Mesenchymal stem cell (in vitro differentiated cells and primary cell): ENCODE data around the gene ARHGAP6.

Source experiments
- DNase-seq: peaks from one replicate; pipeline ENCODE4 v3.0.0-alpha.2; 2013
- H2AFZ ChIP-seq: one replicate; pipeline ENCODE4 v1.6.1; 2013; ENCODE audit warnings: low read depth, mild to moderate bottlenecking, control low read depth, inconsistent platforms, low read length, moderate library complexity
- H2AK5ac ChIP-seq: 2 replicates; pipeline ENCODE4 v1.6.1; 2013; ENCODE audit warnings: low read length, moderate library complexity, mild to moderate bottlenecking, inconsistent platforms; ENCODE audit not compliant: severe bottlenecking
- H2BK120ac ChIP-seq: one replicate; pipeline ENCODE4 v1.6.1; 2013; ENCODE audit warnings: low read depth, mild to moderate bottlenecking, inconsistent platforms, low read length, moderate library complexity
- H2BK12ac ChIP-seq, 2 experiments: one replicate each; pipeline ENCODE4 v1.6.1; 2013; ENCODE audit warnings: inconsistent platforms in 2 of 2, low read length in 2 of 2, mild to moderate bottlenecking in 2 of 2, moderate library complexity in 2 of 2, control low read depth in 1 of 2
- H2BK15ac ChIP-seq: one replicate; pipeline ENCODE4 v1.6.1; 2013; ENCODE audit warnings: mild to moderate bottlenecking, low read depth, inconsistent platforms; ENCODE audit not compliant: poor library complexity, severe bottlenecking
- H2BK5ac ChIP-seq: 2 replicates; pipeline ENCODE4 v1.6.1; 2013; ENCODE audit warnings: low read depth, mild to moderate bottlenecking, low read length, control low read depth, inconsistent platforms; ENCODE audit not compliant: poor library complexity, severe bottlenecking
- H3K14ac ChIP-seq, 2 experiments: one replicate each; pipeline ENCODE4 v1.6.1; 2013; ENCODE audit warnings: inconsistent platforms in 2 of 2, low read length in 2 of 2, control low read depth in 1 of 2, mild to moderate bottlenecking in 1 of 2, moderate library complexity in 1 of 2
- H3K18ac ChIP-seq, 2 experiments: one replicate each; pipeline ENCODE4 v1.6.1; 2013; ENCODE audit warnings: inconsistent platforms in 2 of 2, low read length in 2 of 2, control low read depth in 1 of 2, low read depth in 1 of 2, mild to moderate bottlenecking in 1 of 2
- H3K23ac ChIP-seq, 2 experiments: one replicate each; pipeline ENCODE4 v1.6.1; 2013; ENCODE audit warnings: inconsistent platforms in 2 of 2, low read length in 2 of 2, mild to moderate bottlenecking in 2 of 2, moderate library complexity in 2 of 2, control low read depth in 1 of 2
- H3K27ac ChIP-seq: 2 replicates; pipeline ENCODE4 v1.5.1; 2013; ENCODE audit warnings: mild to moderate bottlenecking, moderate library complexity, low read length, control low read depth, inconsistent platforms; ENCODE audit not compliant: poor library complexity, severe bottlenecking
- H3K27me3 ChIP-seq, 2 experiments: 2 replicates each; pipeline versions ENCODE4 v1.6.1 to v1.7.0; 2013; ENCODE audit warnings: low read length in 2 of 2, mild to moderate bottlenecking in 2 of 2, moderate library complexity in 2 of 2, control low read depth in 1 of 2, inconsistent platforms in 1 of 2; ENCODE audit not compliant: control insufficient read depth in 1 of 2, insufficient read depth in 1 of 2
- H3K36me3 ChIP-seq, 2 experiments: 2 replicates each; pipeline versions ENCODE4 v1.6.1 to v1.7.0; 2013; ENCODE audit warnings: low read length in 2 of 2, control low read depth in 1 of 2, inconsistent platforms in 1 of 2, low read depth in 1 of 2, mild to moderate bottlenecking in 1 of 2; ENCODE audit not compliant: insufficient read depth in 2 of 2, control insufficient read depth in 1 of 2
- H3K4ac ChIP-seq, 2 experiments: one replicate each; pipeline ENCODE4 v1.6.1; 2013; ENCODE audit warnings: inconsistent platforms in 2 of 2, low read length in 2 of 2, mild to moderate bottlenecking in 2 of 2, moderate library complexity in 2 of 2, control low read depth in 1 of 2, low read depth in 1 of 2
- H3K4me1 ChIP-seq: 2 replicates; pipeline ENCODE4 v1.6.1; 2013; ENCODE audit warnings: low read depth, low read length, control low read depth; ENCODE audit not compliant: control insufficient read depth, insufficient read depth
- H3K4me2 ChIP-seq: 2 replicates; pipeline ENCODE4 v1.6.1; 2013; ENCODE audit warnings: low read length, mild to moderate bottlenecking, inconsistent platforms; ENCODE audit not compliant: poor library complexity, severe bottlenecking
- H3K4me3 ChIP-seq, 2 experiments: 2 replicates each; pipeline versions ENCODE4 v1.5.1 to v1.7.0; 2013; ENCODE audit warnings: low read length in 2 of 2, mild to moderate bottlenecking in 2 of 2, control low read depth in 1 of 2, low read depth in 1 of 2; ENCODE audit not compliant: insufficient read depth in 1 of 2
- H3K79me1 ChIP-seq: replicated peaks from 2 replicates; pipeline ENCODE4 v1.6.1; 2013; ENCODE audit warnings: mild to moderate bottlenecking, control low read depth, low read length, inconsistent platforms; ENCODE audit not compliant: poor library complexity, severe bottlenecking
- H3K9ac ChIP-seq: 2 replicates; pipeline ENCODE4 v1.7.0; 2013; ENCODE audit warnings: mild to moderate bottlenecking, low read length, moderate library complexity
- H3K9me3 ChIP-seq: 2 replicates; pipeline ENCODE4 v1.7.0; 2013; ENCODE audit warnings: mild to moderate bottlenecking, low read length; ENCODE audit not compliant: control insufficient read depth
- H4K8ac ChIP-seq: one replicate; pipeline ENCODE4 v1.6.1; 2013; ENCODE audit warnings: inconsistent platforms, mild to moderate bottlenecking, low read length, moderate library complexity
- H4K91ac ChIP-seq: one replicate; pipeline ENCODE4 v1.6.1; 2013; ENCODE audit warnings: mild to moderate bottlenecking, low read length, inconsistent platforms
- WGBS: methylation state at CpG from one replicate; pipeline ENCODE4 v1.1.7; 2013; ENCODE audit warnings: mixed read lengths; 5-methylcytosine and 5-hydroxymethylcytosine counted together

ARHGAP6 gene

GRCh38 chrX:11532291-11533078 lies 133.2 kb downstream of the ARHGAP6 start:
- Histone ChIP-seq H2BK120ac (no peak overlapping the region), H2BK15ac (no peak overlapping the region), H3K9me3 (no peaks in the 10 kb centered on the region), H3K4me1 (no peaks in the 10 kb centered on the region), H3K9ac (peak overlapping the region; percentile 59), H2AFZ (no peak overlapping the region), H4K8ac (no peak overlapping the region), H2BK5ac (no peak overlapping the region), H3K27ac (no peak overlapping the region), H3K79me1 (no peaks in the 10 kb centered on the region), H3K4me3 (no peak overlapping the region), H3K18ac (no peak overlapping the region), H2BK12ac (no peak overlapping the region), H3K14ac (no peak overlapping the region), H2AK5ac (no peak overlapping the region), H3K4ac (no peak overlapping the region), H4K91ac (no peak overlapping the region), H3K36me3 (no peaks in the 10 kb centered on the region), H3K27me3 (no peaks in the 10 kb centered on the region), H3K4me2 (no peak overlapping the region), H3K23ac (no peak overlapping the region)
- peak; percentile 64 for DNase-seq

DNA sequence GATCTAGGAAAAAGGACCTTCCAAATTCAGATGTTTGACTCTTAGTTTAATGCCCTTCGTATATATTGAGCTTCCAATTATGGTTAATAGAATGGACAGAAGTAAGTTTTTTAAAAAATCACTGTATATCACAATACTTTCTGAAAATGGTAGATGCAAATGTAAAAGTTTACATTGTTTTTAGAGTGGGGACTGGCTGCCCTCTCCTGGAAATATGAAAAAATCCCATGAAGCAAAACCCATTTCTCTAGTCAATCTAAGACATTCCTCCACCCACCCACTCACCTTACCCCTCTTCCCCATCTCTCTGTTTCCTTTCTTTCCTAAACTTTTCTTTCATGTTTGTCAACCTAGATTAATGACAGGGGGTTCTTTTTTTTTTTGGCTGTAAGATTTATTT lies 134.5 kb downstream of the ARHGAP6 start:
- H4K91ac ChIP-seq = no peak overlapping the region
- H3K4me2 ChIP-seq = no peak overlapping the region
- H2BK12ac ChIP-seq = no peak overlapping the region
- H3K23ac ChIP-seq = no peak overlapping the region
- H3K36me3 ChIP-seq = no peaks in the 10 kb centered on the region
- no CpG with 5 or more reads among the region's 1 CpG for WGBS
- peak overlapping the region; percentile 13 for H3K9ac ChIP-seq
- H2BK15ac ChIP-seq = no peak overlapping the region
- peak; percentile 30 for DNase-seq
- H3K18ac ChIP-seq = no peak overlapping the region
- H3K14ac ChIP-seq = no peak overlapping the region
- H3K27me3 ChIP-seq = no peaks in the 10 kb centered on the region
- H2AFZ ChIP-seq = no peak overlapping the region
- H2BK5ac ChIP-seq = no peak overlapping the region
- H2BK120ac ChIP-seq = no peak overlapping the region
- H3K79me1 ChIP-seq = no peaks in the 10 kb centered on the region
- no peak overlapping the region for H3K27ac ChIP-seq
- no peak overlapping the region for H3K4ac ChIP-seq
- no peak overlapping the region for H3K4me3 ChIP-seq
- no peaks in the 10 kb centered on the region for H3K9me3 ChIP-seq
- no peak overlapping the region for H4K8ac ChIP-seq
- no peak overlapping the region for H2AK5ac ChIP-seq
- no peaks in the 10 kb centered on the region for H3K4me1 ChIP-seq

DNA sequence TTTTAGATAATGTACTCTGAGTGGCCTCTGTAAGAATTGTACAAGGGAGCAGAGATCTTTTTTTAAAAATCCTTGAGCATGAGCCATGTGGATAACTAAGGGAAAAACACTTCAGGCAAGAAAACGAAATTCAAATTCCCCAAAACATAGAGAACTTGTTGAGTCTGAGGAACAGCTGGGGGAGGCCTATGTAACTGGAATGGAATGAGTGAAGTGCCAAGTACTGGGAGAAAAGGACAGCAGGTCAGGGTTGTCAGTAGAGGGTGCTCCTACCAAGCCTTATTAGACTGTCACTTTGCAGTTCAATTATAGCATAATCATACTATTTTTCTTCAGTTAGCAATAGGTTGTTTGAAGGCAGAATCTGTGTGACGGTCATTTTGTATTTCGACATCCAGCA lies 135.1 kb downstream of the ARHGAP6 start:
- Histone ChIP-seq H2BK120ac (no peak overlapping the region), H4K91ac (no peak overlapping the region), H2BK5ac (no peak overlapping the region), H3K18ac (no peak overlapping the region), H2BK15ac (no peak overlapping the region), H2AK5ac (no peak overlapping the region), H3K36me3 (no peaks in the 10 kb centered on the region), H3K79me1 (no peaks in the 10 kb centered on the region), H4K8ac (no peak overlapping the region), H2BK12ac (no peak overlapping the region), H3K27me3 (no peaks in the 10 kb centered on the region), H3K4me1 (no peaks in the 10 kb centered on the region), H3K14ac (no peak overlapping the region), H3K23ac (no peak overlapping the region), H3K4me2 (no peak overlapping the region), H3K4ac (no peak overlapping the region), H2AFZ (no peak overlapping the region), H3K4me3 (no peak overlapping the region), H3K9me3 (no peaks in the 10 kb centered on the region), H3K9ac (peak overlapping the region; percentile 13), H3K27ac (no peak overlapping the region)
- 40% methylated on average over 1 of the region's 3 CpGs for WGBS
- DNase-seq = peak; percentile 12

DNA sequence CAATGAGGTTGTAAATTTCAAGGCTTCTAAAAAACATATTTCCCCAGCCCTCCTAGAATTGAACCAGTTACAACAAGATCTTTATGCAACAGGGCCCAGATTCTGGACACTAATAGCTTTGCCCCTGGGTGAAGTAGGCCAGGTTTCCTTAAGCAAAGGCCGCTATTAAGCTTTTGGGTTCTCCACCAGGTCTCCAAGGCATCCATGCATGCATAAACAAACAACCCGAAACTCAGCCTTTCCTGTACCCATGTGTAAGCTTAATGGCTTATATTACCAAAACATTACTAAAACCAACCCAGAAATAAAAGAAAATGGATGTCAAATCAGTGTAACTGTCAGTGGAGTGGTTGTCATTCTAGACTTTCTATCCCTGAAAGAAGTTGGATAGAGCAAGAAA lies 137.1 kb downstream of the ARHGAP6 start:
- WGBS = 100% methylated on average over 1 of the region's 2 CpGs
- H2AK5ac ChIP-seq = no peak overlapping the region

More for the DNA sequence above, 137.1 kb downstream of the ARHGAP6 start:
- Histone ChIP-seq H3K79me1 (no peaks in the 10 kb centered on the region), H2BK120ac (no peak overlapping the region), H3K4me1 (no peaks in the 10 kb centered on the region), H3K4me3 (no peak overlapping the region), H2AFZ (no peak overlapping the region), H3K4ac (no peak overlapping the region), H3K36me3 (no peaks in the 10 kb centered on the region), H3K14ac (no peak overlapping the region), H3K9ac (no peak overlapping the region), H3K4me2 (no peak overlapping the region), H4K91ac (no peak overlapping the region), H2BK15ac (no peak overlapping the region), H3K27me3 (no peaks in the 10 kb centered on the region), H2BK12ac (peak overlapping the region in 1 of 2 experiments; percentile 63), H2BK5ac (no peak overlapping the region), H3K9me3 (no peaks in the 10 kb centered on the region), H3K27ac (no peak overlapping the region), H4K8ac (no peak overlapping the region), H3K23ac (no peak overlapping the region), H3K18ac (no peak overlapping the region)
- DNase-seq = no peak
